Measurements from ENCODE around the gene THSD7A.
"Not testable (repeated sequence)": the region's sequence is repeated elsewhere in the genome, so short reads cannot be mapped to it uniquely, and the experiment has no call there.

The THSD7A gene

DNA sequence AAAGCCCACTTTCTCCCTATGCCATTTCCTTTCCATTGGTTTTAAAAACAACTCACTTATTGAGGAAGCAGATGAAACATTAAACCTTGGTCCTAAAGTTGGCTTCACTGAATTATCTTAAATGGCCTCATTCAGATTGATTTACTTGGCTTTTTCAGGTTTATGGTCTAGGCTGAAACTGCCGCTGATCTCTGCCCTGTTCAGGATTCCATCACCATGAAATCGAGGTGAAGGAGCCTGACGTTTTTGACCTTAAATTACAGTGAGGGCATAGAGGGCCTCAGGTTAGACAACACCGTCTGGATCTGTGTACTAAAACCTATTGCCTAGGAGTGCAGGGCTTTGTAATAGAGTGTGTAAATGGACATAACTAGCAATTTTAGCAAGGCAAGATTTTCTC lies 383.7 kb downstream of the THSD7A start:
- TF ChIP-seq, protein P1, sequence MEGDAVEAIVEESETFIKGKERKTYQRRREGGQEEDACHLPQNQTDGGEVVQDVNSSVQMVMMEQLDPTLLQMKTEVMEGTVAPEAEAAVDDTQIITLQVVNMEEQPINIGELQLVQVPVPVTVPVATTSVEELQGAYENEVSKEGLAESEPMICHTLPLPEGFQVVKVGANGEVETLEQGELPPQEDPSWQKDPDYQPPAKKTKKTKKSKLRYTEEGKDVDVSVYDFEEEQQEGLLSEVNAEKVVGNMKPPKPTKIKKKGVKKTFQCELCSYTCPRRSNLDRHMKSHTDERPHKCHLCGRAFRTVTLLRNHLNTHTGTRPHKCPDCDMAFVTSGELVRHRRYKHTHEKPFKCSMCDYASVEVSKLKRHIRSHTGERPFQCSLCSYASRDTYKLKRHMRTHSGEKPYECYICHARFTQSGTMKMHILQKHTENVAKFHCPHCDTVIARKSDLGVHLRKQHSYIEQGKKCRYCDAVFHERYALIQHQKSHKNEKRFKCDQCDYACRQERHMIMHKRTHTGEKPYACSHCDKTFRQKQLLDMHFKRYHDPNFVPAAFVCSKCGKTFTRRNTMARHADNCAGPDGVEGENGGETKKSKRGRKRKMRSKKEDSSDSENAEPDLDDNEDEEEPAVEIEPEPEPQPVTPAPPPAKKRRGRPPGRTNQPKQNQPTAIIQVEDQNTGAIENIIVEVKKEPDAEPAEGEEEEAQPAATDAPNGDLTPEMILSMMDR (IDR thresholded peaks at IDR 0.05; ENCODE audit: borderline replicate concordance, control extremely low read depth, extremely low read depth, insufficient read depth, missing control alignments) = no peak
- in situ Hi-C loops (cut with MboI; ENCODE audit: low sequenced_read_pairs, unreplicated experiment) = no loop called here
- no peak for DNase-seq (ENCODE audit: low spot score)

GRCh38 chr7:11447106-11447505 lies 384.9 kb downstream of the THSD7A start:
- TF ChIP-seq, protein P1 (IDR thresholded peaks at IDR 0.05; ENCODE audit: borderline replicate concordance, control extremely low read depth, extremely low read depth, insufficient read depth, missing control alignments) = no peak
- in situ Hi-C loops (cut with MboI; ENCODE audit: low sequenced_read_pairs, unreplicated experiment) = no loop called here
- no peak for DNase-seq (ENCODE audit: low spot score)

- DNase-seq (ENCODE audit: low spot score); in situ Hi-C loops (cut with MboI; ENCODE audit: low sequenced_read_pairs, unreplicated experiment): not testable (repeated sequence)
These were observed 388.1 kb downstream of the THSD7A start for GRCh38 chr7:11443934-11444333.

DNA sequence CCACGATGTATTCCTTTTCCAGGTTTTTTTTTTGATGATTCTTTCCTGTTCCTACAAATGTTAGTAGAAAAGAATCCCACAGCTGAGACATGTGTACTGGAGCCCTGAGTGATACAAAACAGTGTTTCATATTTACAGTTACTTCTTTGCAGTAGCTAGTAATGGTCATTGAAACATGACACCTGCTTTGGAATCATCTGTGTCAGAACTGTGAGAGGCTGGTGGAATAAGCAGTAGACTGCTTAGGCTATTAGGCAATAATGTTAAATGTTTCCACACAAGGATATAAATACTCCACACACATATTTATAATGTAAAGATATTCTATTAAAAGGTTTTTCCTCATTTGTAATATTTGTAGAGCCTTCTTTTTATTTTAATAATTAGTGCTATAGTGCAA lies 394.0 kb downstream of the THSD7A start:
- in situ Hi-C loops (cut with MboI; ENCODE audit: low sequenced_read_pairs, unreplicated experiment) = no loop called here
- no peak for DNase-seq (ENCODE audit: low spot score)
- TF ChIP-seq, protein P1 (IDR thresholded peaks at IDR 0.05; ENCODE audit: borderline replicate concordance, control extremely low read depth, extremely low read depth, insufficient read depth, missing control alignments) = no peak

- in situ Hi-C loops (cut with MboI; ENCODE audit: low sequenced_read_pairs, unreplicated experiment) = no loop called here
- no peak for DNase-seq (ENCODE audit: low spot score)
- TF ChIP-seq, protein P1 (IDR thresholded peaks at IDR 0.05; ENCODE audit: borderline replicate concordance, control extremely low read depth, extremely low read depth, insufficient read depth, missing control alignments) = no peak
These were observed 395.0 kb downstream of the THSD7A start for GRCh38 chr7:11436773-11437524.

DNA sequence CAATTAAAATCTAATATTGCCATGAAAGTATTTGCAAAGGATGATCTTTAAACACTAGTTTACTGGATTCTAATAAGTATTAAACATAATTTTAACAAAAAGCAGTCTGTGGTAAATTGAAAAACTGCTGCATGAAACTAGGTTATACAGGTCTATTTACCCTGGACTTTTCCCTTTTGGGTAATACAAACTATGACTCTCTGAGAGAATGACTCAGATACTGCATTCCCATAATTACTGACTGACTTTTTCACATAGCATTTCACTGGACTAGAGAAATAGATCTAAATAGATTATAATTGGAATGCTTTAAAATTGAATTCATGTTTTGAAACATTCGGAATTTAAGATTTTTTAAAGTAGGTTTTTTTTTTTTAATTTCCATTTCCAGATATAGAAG lies 395.7 kb downstream of the THSD7A start:
- no peak for DNase-seq (ENCODE audit: low spot score)
- TF ChIP-seq, protein P1 (IDR thresholded peaks at IDR 0.05; ENCODE audit: borderline replicate concordance, control extremely low read depth, extremely low read depth, insufficient read depth, missing control alignments) = no peak
- in situ Hi-C loops (cut with MboI; ENCODE audit: low sequenced_read_pairs, unreplicated experiment) = no loop called here

DNA sequence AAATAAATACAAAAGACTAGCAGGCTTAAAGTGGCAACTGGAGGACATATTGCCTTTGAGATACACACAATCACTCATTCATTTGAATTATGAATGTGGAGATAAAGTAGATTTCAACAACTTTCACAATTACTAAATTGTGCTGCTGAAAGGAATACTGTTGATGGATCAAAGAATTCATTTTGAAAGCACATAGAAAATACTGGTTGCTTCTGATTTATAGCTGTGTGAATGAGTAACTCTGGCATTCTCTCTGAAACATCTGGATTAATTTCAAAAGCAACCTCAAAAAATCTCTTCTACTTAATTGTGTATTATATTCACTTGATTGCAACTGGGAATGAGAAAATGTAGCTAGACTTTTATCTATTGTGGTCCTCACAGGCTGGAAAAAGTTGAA lies 397.6 kb downstream of the THSD7A start:
- DNase-seq (ENCODE audit: low spot score) = no peak
- in situ Hi-C loops (cut with MboI; ENCODE audit: low sequenced_read_pairs, unreplicated experiment) = no loop called here
- TF ChIP-seq, protein P1 (IDR thresholded peaks at IDR 0.05; ENCODE audit: borderline replicate concordance, control extremely low read depth, extremely low read depth, insufficient read depth, missing control alignments) = no peak

Measured in GM13976 (cell line).